ENCODE measurements around the gene COL24A1.

Gene COL24A1

GRCh38 chr1:86156566-86157455 is at the start of gene COL24A1:
COL24A1 (minus strand) TSS chr1:86156772; CDS start chr1:86156396, 376 bp downstream.
- no peak for DNase-seq (ENCODE audit: low read depth in 4 of 4, low spot score in 1 of 4)

GRCh38 chr1:86205741-86206140 is 49.2 kb upstream of the COL24A1 start:
- DNase-seq (ENCODE audit: low read depth in 4 of 4, low spot score in 1 of 4) = no peak

- DNase-seq (ENCODE audit: low read depth in 4 of 4, low spot score in 1 of 4) = no peak
Observed at GRCh38 chr1:86202552-86203340, 46.2 kb upstream of the COL24A1 start.

- DNase-seq (ENCODE audit: low read depth in 4 of 4, low spot score in 1 of 4) = no peak
Observed at GRCh38 chr1:86201311-86201710, 44.7 kb upstream of the COL24A1 start.

GRCh38 chr1:86200901-86201300 is 44.3 kb upstream of the COL24A1 start:
- DNase-seq (ENCODE audit: low read depth in 4 of 4, low spot score in 1 of 4) = no peak

GRCh38 chr1:86197206-86197855 is 40.8 kb upstream of the COL24A1 start:
- DNase-seq (ENCODE audit: low read depth in 4 of 4, low spot score in 1 of 4) = no peak

- no peak for DNase-seq (ENCODE audit: low read depth in 4 of 4, low spot score in 1 of 4)
Observed at GRCh38 chr1:86195281-86195680, 38.7 kb upstream of the COL24A1 start.

- DNase-seq (ENCODE audit: low read depth in 4 of 4, low spot score in 1 of 4) = no peak
Observed at GRCh38 chr1:86194491-86195034, 38.0 kb upstream of the COL24A1 start.

GRCh38 chr1:86192417-86192816 is 35.8 kb upstream of the COL24A1 start:
- DNase-seq (ENCODE audit: low read depth in 4 of 4, low spot score in 1 of 4) = no peak

GRCh38 chr1:86191958-86192357 is 35.4 kb upstream of the COL24A1 start:
- DNase-seq (ENCODE audit: low read depth in 4 of 4, low spot score in 1 of 4) = no peak

- no peak for DNase-seq (ENCODE audit: low read depth in 4 of 4, low spot score in 1 of 4)
Observed at GRCh38 chr1:86190873-86191272, 34.3 kb upstream of the COL24A1 start.

- no peak for DNase-seq (ENCODE audit: low read depth in 4 of 4, low spot score in 1 of 4)
Observed at GRCh38 chr1:86184426-86184825, 27.9 kb upstream of the COL24A1 start.

GRCh38 chr1:86183810-86184209 is 27.2 kb upstream of the COL24A1 start:
- no peak for DNase-seq (ENCODE audit: low read depth in 4 of 4, low spot score in 1 of 4)

- no peak for DNase-seq (ENCODE audit: low read depth in 4 of 4, low spot score in 1 of 4)
Observed at GRCh38 chr1:86176226-86176625, 19.7 kb upstream of the COL24A1 start.

GRCh38 chr1:86175756-86176155 is 19.2 kb upstream of the COL24A1 start:
- no peak for DNase-seq (ENCODE audit: low read depth in 4 of 4, low spot score in 1 of 4)

- DNase-seq (ENCODE audit: low read depth in 4 of 4, low spot score in 1 of 4) = no peak
Observed at GRCh38 chr1:86169625-86170024, 13.1 kb upstream of the COL24A1 start.

GRCh38 chr1:86159800-86160199 is 3.2 kb upstream of the COL24A1 start:
- no peak for DNase-seq (ENCODE audit: low read depth in 4 of 4, low spot score in 1 of 4)

- no peak for DNase-seq (ENCODE audit: low read depth in 4 of 4, low spot score in 1 of 4)
Observed at GRCh38 chr1:86155807-86156565, 586 bp downstream of the COL24A1 start.

GRCh38 chr1:86155051-86155806 is 1.3 kb downstream of the COL24A1 start:
- no peak for DNase-seq (ENCODE audit: low read depth in 4 of 4, low spot score in 1 of 4)

GRCh38 chr1:86154571-86155050 is 2.0 kb downstream of the COL24A1 start:
- no peak for DNase-seq (ENCODE audit: low read depth in 4 of 4, low spot score in 1 of 4)

Measured in stimulated activated CD4-positive, alpha-beta T cell treated with anti-CD3 and anti-CD28 coated beads, Interleukin-1b, Interleukin-23, amount 100 ng/mL, for 24 hours (primary cell).